AG04450 (cell line): ENCODE results near the gene SNX32. TPM values are rescaled to one million over a fixed set of nuclear protein-coding genes. Genes with fewer than 3 reads are reported as not detected.

Experiments
- CTCF ChIA-PET: fragments of 300-600, 350-600 bp; formaldehyde crosslinking; extraction: SDS; loops from one replicate; lab custom pipeline; 2022; ENCODE audit warnings: antibody characterized with exemption, inconsistent platforms; lab: Charles Lee
- POLR2A ChIA-PET: fragments of 350-600 bp; formaldehyde crosslinking; extraction: SDS; loops from one replicate; lab custom pipeline; 2021; ENCODE audit warnings: antibody characterized with exemption, inconsistent platforms; lab: Yijun Ruan, JAX
- DNase-seq: peaks from one replicate; pipeline ENCODE4 v3.0.0-alpha.2; 2011; ENCODE audit warnings: low read depth, low spot score
- H3K27ac ChIP-seq: one replicate; pipeline ENCODE4 v1.5.1; 2012; ENCODE audit warnings: low read depth, low read length, control low read depth
- H3K27me3 ChIP-seq: one replicate; pipeline ENCODE4 v1.6.0; 2012; ENCODE audit warnings: low read length; ENCODE audit not compliant: control insufficient read depth, insufficient read depth
- H3K4me3 ChIP-seq: 2 replicates; pipeline ENCODE4 v1.5.1; 2011; ENCODE audit warnings: mild to moderate bottlenecking, low read depth, low read length, control low read depth
- H3K9me3 ChIP-seq: 2 replicates; pipeline ENCODE4 v1.5.1; 2012; ENCODE audit warnings: low read length; ENCODE audit not compliant: control insufficient read depth, insufficient read depth
- CTCF ChIP-seq: IDR thresholded peaks from 2 replicates; pipeline ENCODE4 v1.5.1; 2011; ENCODE audit warnings: low read depth, low read length, control low read depth, inconsistent platforms
- polyA plus RNA-seq: library from polyadenylated mRNA; depleted of rRNA; stranded (reverse); fragments of >200 nt; gene quantifications from 2 replicates; pipeline ENCODE4 v1.2.3, GENCODE V29; 2011

SNX32 gene
- polyA plus RNA-seq, 1 experiment = 0.30 TPM

- POLR2A ChIA-PET = no interaction called here
- Histone ChIP-seq H3K9me3 (peaks cover 16% of the 10 kb centered on the region; the same call in 1 of the 2 replicates), H3K27me3 (no peaks in the 10 kb centered on the region), H3K27ac (no peak overlapping the region), H3K4me3 (peak overlapping the region; percentile 93)
- no peak for TF ChIP-seq CTCF
- CTCF ChIA-PET = no interaction called here
- no peak for DNase-seq
Observed at GRCh38 chr11:65855927-65856363, 22.2 kb downstream of the SNX32 start.

- H3K9me3 ChIP-seq = peaks cover 7% of the 10 kb centered on the region; the same call in 1 of the 2 replicates
- no peak for TF ChIP-seq CTCF
- no peaks in the 10 kb centered on the region for H3K27me3 ChIP-seq
- POLR2A ChIA-PET = interaction anchor here (0.5 to 0.7 kb wide), 2 partner anchors 12 to 152 kb away, joined by 3 to 6 read pairs; no protein-coding TSS in a partner anchor
- H3K27ac ChIP-seq = peak overlapping the region; percentile 61
- DNase-seq = no peak
- H3K4me3 ChIP-seq = peak overlapping the region; percentile 93
- CTCF ChIA-PET = interaction anchor here (0.6 kb wide), 1 partner anchor 31 kb away, joined by 3 read pairs; the partner anchor contains the start of gene FIBP
Observed at GRCh38 chr11:65856689-65857499, 23.1 kb downstream of the SNX32 start.

- ChIA-PET POLR2A (interaction anchor here (1.0 kb wide), 3 partner anchors 43 to 350 kb away, joined by 3 to 6 read pairs (median 5); partner anchors contain the start of gene FOSL1), CTCF (interaction anchor here (0.6 kb wide), 1 partner anchor 31 kb away, joined by 3 read pairs; the partner anchor contains the start of gene FIBP)
- no peak for DNase-seq
- Histone ChIP-seq H3K4me3 (peak overlapping the region; percentile 93), H3K27ac (peak overlapping the region; percentile 61), H3K27me3 (no peaks in the 10 kb centered on the region), H3K9me3 (peaks cover 2% of the 10 kb centered on the region; the same call in 1 of the 2 replicates)
- no peak for TF ChIP-seq CTCF
Observed at GRCh38 chr11:65857500-65857852, 23.7 kb downstream of the SNX32 start.

GRCh38 chr11:65857853-65858680 lies 24.3 kb downstream of the SNX32 start, which contains the start of gene CFL1:
TSS of gene CFL1 (minus strand) at chr11:65858180. CDS start at chr11:65858099, 81 bp downstream.
- peak within 1 kb of the TSS; percentile 99 for H3K27ac ChIP-seq
- POLR2A ChIA-PET = interaction anchor here (0.6 to 2.9 kb wide), 26 partner anchors 9 to 724 kb away, joined by 3 to 65 read pairs (median 4); partner anchors contain the start of genes BANF1, CCDC85B, EFEMP2 and EIF1AD
- H3K27me3 ChIP-seq = no peaks in the 10 kb centered on the region
- DNase-seq = peak; percentile 96
- H3K9me3 ChIP-seq = no peaks in the 10 kb centered on the region; the same call in 1 of the 2 replicates
- CTCF ChIA-PET = interaction anchor here (0.7 to 3.1 kb wide), 3 partner anchors 11 to 200 kb away, joined by 4 to 39 read pairs (median 35); partner anchors contain the start of genes CCDC85B and FIBP
- peak within 1 kb of the TSS; percentile 93 for H3K4me3 ChIP-seq
- TF ChIP-seq CTCF = no peak
